ENCODE measurements around the gene PSMC3IP.

The PSMC3IP gene

DNA sequence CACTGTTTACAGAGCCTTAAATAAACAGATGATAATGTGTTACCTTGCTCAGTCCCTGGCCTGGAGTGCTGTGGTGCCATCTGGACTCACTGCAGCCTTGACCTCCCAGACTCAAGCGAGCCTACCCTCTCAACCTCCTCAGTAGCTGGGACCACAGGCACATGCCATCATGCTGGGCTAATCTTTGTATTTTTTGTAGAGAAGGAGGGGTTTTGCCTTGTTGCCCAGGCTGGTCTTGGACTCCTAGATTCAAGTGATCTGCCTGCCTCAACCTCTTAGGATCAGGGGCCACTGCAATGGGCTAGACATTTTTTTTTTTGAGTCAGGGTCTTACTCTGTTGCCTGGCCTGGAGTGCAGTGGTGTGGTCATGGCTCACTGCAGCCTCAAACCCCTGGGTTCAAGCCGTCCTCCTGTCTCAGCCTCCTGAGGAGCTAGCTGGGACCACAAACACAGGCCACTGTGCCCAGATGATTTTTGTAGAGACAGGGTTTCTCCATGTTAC, 46.5 kb downstream of the PSMC3IP start:
- H3K27ac ChIP-seq: peak overlapping the region; percentile 19; the same call in 1 of the 2 replicates
- TF ChIP-seq, protein P1, sequence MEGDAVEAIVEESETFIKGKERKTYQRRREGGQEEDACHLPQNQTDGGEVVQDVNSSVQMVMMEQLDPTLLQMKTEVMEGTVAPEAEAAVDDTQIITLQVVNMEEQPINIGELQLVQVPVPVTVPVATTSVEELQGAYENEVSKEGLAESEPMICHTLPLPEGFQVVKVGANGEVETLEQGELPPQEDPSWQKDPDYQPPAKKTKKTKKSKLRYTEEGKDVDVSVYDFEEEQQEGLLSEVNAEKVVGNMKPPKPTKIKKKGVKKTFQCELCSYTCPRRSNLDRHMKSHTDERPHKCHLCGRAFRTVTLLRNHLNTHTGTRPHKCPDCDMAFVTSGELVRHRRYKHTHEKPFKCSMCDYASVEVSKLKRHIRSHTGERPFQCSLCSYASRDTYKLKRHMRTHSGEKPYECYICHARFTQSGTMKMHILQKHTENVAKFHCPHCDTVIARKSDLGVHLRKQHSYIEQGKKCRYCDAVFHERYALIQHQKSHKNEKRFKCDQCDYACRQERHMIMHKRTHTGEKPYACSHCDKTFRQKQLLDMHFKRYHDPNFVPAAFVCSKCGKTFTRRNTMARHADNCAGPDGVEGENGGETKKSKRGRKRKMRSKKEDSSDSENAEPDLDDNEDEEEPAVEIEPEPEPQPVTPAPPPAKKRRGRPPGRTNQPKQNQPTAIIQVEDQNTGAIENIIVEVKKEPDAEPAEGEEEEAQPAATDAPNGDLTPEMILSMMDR (conservative IDR thresholded peaks at IDR 0.05): no peak

DNA sequence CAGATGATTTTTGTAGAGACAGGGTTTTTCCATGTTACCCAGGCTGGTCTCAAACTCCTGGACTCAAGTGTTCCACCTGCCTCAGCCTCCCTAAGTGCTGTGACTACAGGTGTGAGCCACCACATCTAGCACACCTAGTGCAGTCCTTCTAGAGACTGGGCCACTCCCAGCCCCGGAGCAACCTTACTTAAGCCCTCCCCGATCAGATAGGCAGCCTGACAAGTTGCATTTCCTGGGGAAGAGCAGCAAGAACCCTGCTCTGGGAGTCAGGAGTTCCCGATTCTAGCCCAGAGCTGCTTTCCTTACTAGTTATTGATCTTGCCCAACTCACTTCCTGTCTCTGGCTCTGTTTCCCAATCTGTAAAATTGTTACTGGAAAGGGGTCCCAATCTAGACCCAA, 48.5 kb downstream of the PSMC3IP start:
- no peak overlapping the region for H3K27ac ChIP-seq
- TF ChIP-seq, protein P1 (conservative IDR thresholded peaks at IDR 0.05): no peak

DNA sequence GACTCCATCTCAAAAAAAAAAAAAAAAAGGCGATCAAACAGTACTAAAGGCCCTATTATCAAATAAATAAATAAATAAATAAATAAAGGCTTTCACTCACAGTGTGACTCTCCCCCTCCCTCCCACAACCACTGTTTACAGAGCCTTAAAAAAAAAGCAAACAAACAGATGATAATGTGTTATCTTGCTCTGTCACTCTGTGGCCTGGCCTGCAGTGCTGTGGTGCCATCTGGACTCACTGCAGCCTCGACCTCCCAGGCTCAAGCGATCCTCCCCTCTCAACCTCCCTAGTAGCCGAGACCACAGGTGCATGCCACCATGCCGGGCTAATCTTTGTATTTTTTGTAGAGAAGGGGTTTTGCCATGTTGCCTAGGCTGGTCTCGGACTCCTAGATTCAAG, 49.6 kb downstream of the PSMC3IP start:
- no peak overlapping the region for H3K27ac ChIP-seq
- TF ChIP-seq, protein P1 (conservative IDR thresholded peaks at IDR 0.05): no peak

DNA sequence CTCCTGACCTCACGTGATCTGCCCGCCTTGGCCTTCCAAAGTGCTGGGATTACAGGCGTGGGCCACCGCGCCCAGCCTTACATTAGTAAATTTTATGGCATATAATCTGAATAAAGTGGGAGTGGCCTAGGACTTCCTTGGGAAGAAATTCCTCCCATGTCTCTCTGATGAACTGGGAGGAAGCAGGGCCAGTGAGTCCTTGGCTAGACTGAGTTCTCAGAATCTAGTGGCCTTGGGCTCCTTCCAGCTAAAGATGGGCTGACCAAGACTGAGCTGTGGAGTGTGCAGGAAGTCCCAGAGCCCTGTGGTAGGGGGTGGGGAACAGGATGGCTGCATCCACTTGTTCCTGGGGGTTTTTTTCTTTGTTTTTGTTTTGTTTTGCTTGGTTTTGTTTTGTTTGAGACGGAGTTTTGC, 51.5 kb downstream of the PSMC3IP start:
- TF ChIP-seq, protein P1 (conservative IDR thresholded peaks at IDR 0.05): no peak
- H3K27ac ChIP-seq: no peak overlapping the region

DNA sequence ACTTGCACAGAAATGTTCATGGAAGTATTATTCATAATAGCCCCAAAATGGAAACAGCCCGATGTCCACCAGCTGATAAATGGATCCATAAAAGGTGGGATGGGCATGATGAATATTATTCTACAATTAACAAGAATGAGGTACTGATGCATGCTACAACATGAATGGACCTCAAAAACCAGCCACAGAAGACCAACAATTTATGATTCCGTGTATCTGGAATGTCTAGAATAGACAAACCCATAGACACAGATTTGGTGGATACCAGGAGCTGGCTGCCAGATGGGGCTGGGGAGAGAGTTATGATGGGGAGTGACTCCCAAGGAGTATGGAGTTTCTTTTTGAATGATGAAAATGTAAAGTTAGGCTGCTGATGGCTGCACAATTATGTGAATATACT, 52.3 kb downstream of the PSMC3IP start:
- TF ChIP-seq, protein P1 (conservative IDR thresholded peaks at IDR 0.05): no peak
- H3K27ac ChIP-seq: no peak overlapping the region

DNA sequence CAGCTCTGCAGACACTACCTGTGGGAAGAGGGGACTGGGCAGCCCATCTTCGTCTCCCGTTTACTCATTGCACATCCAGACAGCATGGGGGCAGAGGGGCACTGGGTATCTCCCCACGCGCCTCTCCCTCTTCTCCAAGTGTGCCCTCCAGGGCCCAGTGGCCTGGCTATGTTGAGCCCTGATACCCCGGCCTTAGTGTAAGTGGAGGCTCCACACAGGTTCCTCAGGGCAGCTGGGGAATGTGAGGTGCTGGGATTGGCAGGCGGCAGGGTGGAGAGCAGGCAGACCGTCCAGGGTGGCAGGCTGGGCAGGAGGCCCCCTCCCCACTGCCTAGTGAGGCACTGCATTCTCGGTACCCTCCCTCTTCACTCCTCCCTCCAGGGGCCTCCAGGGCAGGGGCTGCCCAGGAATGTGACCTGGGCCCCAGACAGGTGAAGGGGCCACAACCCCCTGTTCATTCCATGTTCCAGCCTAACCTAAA, 54.7 kb downstream of the PSMC3IP start:
- TF ChIP-seq, protein P1 (conservative IDR thresholded peaks at IDR 0.05): no peak
- no peak overlapping the region for H3K27ac ChIP-seq
